GM12878 (cell line): ENCODE results near the gene LIMS2. TPM values are rescaled to one million over a fixed set of nuclear protein-coding genes. Genes with fewer than 3 reads are reported as not detected.

ENCODE experiments used
- ATAC-seq: fragments of 200-7000 bp; cut with Tn5 transposase; 3 replicates; pipeline ENCODE4 v1.9.1; 2020; ENCODE audit warnings: mild to moderate bottlenecking, moderate library complexity
- BruUV-seq: library from RNA; stranded (reverse); fragments of 400-500 nt; replicated peaks from 2 replicates; lab custom pipeline; 2021; lab: Mats Ljungman, UMichigan
- CTCF ChIA-PET: fragments of 300-600 bp; sonication (Branson Sonifier 250); formaldehyde crosslinking; extraction: SDS; loops from one replicate; lab custom pipeline; 2021; ENCODE audit warnings: inconsistent platforms; lab: Yijun Ruan, JAX
- POLR2A ChIA-PET: fragments of 350-600 bp; formaldehyde crosslinking; extraction: SDS; loops from one replicate; lab custom pipeline; 2021; ENCODE audit warnings: inconsistent platforms; lab: Charles Lee
- RAD21 ChIA-PET: fragments of 300-600 bp; sonication (Branson Sonifier 250); formaldehyde crosslinking; loops from one replicate; lab custom pipeline; 2023; ENCODE audit warnings: antibody characterized with exemption; ENCODE audit not compliant: unreplicated experiment; lab: Charles Lee
- SMC1A ChIA-PET: fragments of 300-600 bp; sonication (Branson Sonifier 250); formaldehyde crosslinking; loops from one replicate; lab custom pipeline; 2023; ENCODE audit not compliant: unreplicated experiment, uncharacterized antibody; lab: Charles Lee
- DNase-seq: peaks from one replicate; pipeline ENCODE4 v3.0.0-alpha.2; 2011; ENCODE audit warnings: low read depth, low spot score
- FAIRE-seq: peaks from 3 replicates; lab custom pipeline; 2011; peaks lifted over from hg19 to GRCh38; lab: Jason Lieb, UNC
- H2AFZ ChIP-seq: 2 replicates; pipeline ENCODE4 v1.6.0; 2011; ENCODE audit warnings: low read depth, low read length, control low read depth; ENCODE audit not compliant: control insufficient read depth
- H3K27ac ChIP-seq: 2 replicates; pipeline ENCODE4 v1.5.1; 2011; ENCODE audit warnings: control low read depth; ENCODE audit not compliant: control insufficient read depth, insufficient read depth
- H3K27me3 ChIP-seq, 2 experiments: replicated peaks in 1 of 2; 2 replicates each; pipeline versions ENCODE4 v1.6.0 to v1.6.1; 2011; ENCODE audit warnings: low read length in 1 of 2; ENCODE audit not compliant: control insufficient read depth in 2 of 2, insufficient read depth in 2 of 2
- H3K36me3 ChIP-seq, 2 experiments: 2 replicates each; pipeline ENCODE4 v1.5.1; 2011; ENCODE audit warnings: low read length in 1 of 2; ENCODE audit not compliant: control insufficient read depth in 2 of 2, insufficient read depth in 2 of 2
- H3K4me1 ChIP-seq: 2 replicates; pipeline ENCODE4 v1.6.1; 2011; ENCODE audit warnings: mild to moderate bottlenecking, low read length, moderate library complexity, mixed read lengths; ENCODE audit not compliant: control insufficient read depth, insufficient read depth
- H3K4me2 ChIP-seq: 2 replicates; pipeline ENCODE4 v1.6.0; 2011; ENCODE audit warnings: control low read depth; ENCODE audit not compliant: control insufficient read depth, insufficient read depth
- H3K4me3 ChIP-seq: fragments of 200-600 bp; sonication (generic); 2 replicates; pipeline ENCODE4 v1.5.1; 2016
- H3K79me2 ChIP-seq: 2 replicates; pipeline ENCODE4 v1.6.0; 2011; ENCODE audit warnings: low read length; ENCODE audit not compliant: control insufficient read depth, insufficient read depth
- H3K9ac ChIP-seq: 2 replicates; pipeline ENCODE4 v1.8.0; 2011; ENCODE audit warnings: low read length, control low read depth, mixed read lengths; ENCODE audit not compliant: control insufficient read depth, insufficient read depth
- H3K9me3 ChIP-seq: replicated peaks from 3 replicates; pipeline ENCODE4 v1.5.1; 2011; ENCODE audit warnings: mild to moderate bottlenecking, low read length; ENCODE audit not compliant: control insufficient read depth, insufficient read depth
- H4K20me1 ChIP-seq: 2 replicates; pipeline ENCODE4 v1.6.0; 2011; ENCODE audit not compliant: control insufficient read depth, insufficient read depth
- CREM ChIP-seq: IDR thresholded peaks from 2 replicates; pipeline ENCODE4 v1.6.1; 2014; ENCODE audit warnings: antibody characterized with exemption, low read depth
- IRF4 ChIP-seq: IDR thresholded peaks from 2 replicates; pipeline ENCODE4 v1.6.1; 2011; ENCODE audit warnings: low read depth, low read length
- MXI1 ChIP-seq: fragments of 150-350 bp; IDR thresholded peaks from 2 replicates; pipeline ENCODE4 v1.6.1; 2011; ENCODE audit warnings: low read depth, mild to moderate bottlenecking, inconsistent platforms, low read length, improper control_type of control experiment
- NFXL1 ChIP-seq: fragments of 450-650 bp; IDR thresholded peaks from 2 replicates; pipeline ENCODE4 v1.6.1; 2017; ENCODE audit warnings: antibody characterized with exemption, mild to moderate bottlenecking, borderline replicate concordance
- RAD21 ChIP-seq: IDR thresholded peaks from 2 replicates; pipeline ENCODE4 v1.6.1; 2011; ENCODE audit warnings: mild to moderate bottlenecking, low read depth, low read length, moderate library complexity; ENCODE audit not compliant: insufficient read depth
- SMC3 ChIP-seq: IDR thresholded peaks from 2 replicates; pipeline ENCODE4 v1.6.1; 2011; ENCODE audit warnings: low read length, improper control_type of control experiment, borderline replicate concordance
- SREBF2 ChIP-seq: IDR thresholded peaks from 2 replicates; pipeline ENCODE4 v1.6.1; 2012; ENCODE audit warnings: mild to moderate bottlenecking, low read length
- SUZ12 ChIP-seq: fragments of 200-600 bp; sonication (generic); IDR thresholded peaks from one replicate; pipeline ENCODE4 v1.6.1; 2018; ENCODE audit warnings: antibody characterized with exemption, mild to moderate bottlenecking; ENCODE audit not compliant: unreplicated experiment
- TCF12 ChIP-seq: IDR thresholded peaks from 2 replicates; pipeline ENCODE4 v1.6.1; 2011; ENCODE audit warnings: low read depth, mild to moderate bottlenecking, low read length
- TCF3 ChIP-seq: IDR thresholded peaks from 2 replicates; pipeline ENCODE4 v1.6.1; 2012; ENCODE audit warnings: low read depth, mild to moderate bottlenecking, low read length, borderline replicate concordance; ENCODE audit not compliant: insufficient read depth
- YY1 ChIP-seq: IDR thresholded peaks from 2 replicates; pipeline ENCODE4 v1.6.1; 2011; ENCODE audit warnings: low read depth, mild to moderate bottlenecking, low read length
- WGBS: methylation state at CpG from one replicate; pipeline ENCODE4 v1.1.6; 2016; ENCODE audit warnings: low lambda C conversion rate; ENCODE audit not compliant: insufficient replicate concordance, insufficient coverage; ENCODE audit errors: missing lambda C conversion rate; 5-methylcytosine and 5-hydroxymethylcytosine counted together
- in situ Hi-C: fragments of 300-500 bp; cut with MboI; formaldehyde crosslinking; loops from 9 replicates; pipeline ENCODE4 v1.14.3; 2018; ENCODE audit warnings: mixed read lengths
- intact Hi-C: fragments of 100-400 bp; cut with micrococcal nuclease; formaldehyde crosslinking; loops from one replicate; pipeline ENCODE4 v1.14.2; 2022; ENCODE audit not compliant: unreplicated experiment
- polyA plus RNA-seq, 11 experiments: library from polyadenylated mRNA; depleted of rRNA in 4 of 11; unstranded in 6 of 11; stranded (reverse) in 5 of 11; fragments of >200 nt; fragmentation: Nextera tagmentation in 4 of 11; fragmentation: Illumina TruSeq in 1 of 11; extraction: Ambion mirVana in 4 of 11; extraction: Trizol in 1 of 11; gene quantifications; 1 replicate in 1 of 11; 2 replicates in 10 of 11; pipeline versions ENCODE4 v1.2.1 to v1.2.3, GENCODE V29; 2011 to 2016; ENCODE audit warnings: inconsistent platforms in 2 of 11, missing spikeins in 2 of 11, low read depth in 1 of 11
- total RNA-seq, 4 experiments: library from RNA; depleted of rRNA in 3 of 4; stranded (reverse); fragments of >200 nt in 3 of 4; fragmentation: Illumina TruSeq in 1 of 4; extraction: Trizol in 1 of 4; gene quantifications; 2 replicates each; pipeline versions ENCODE4 v1.2.1 to v1.2.3, GENCODE V29; 2013 to 2021
- TF ChIP-seq, protein P1 (sequence below): fragments of 450-650 bp; IDR thresholded peaks from 2 replicates; pipeline ENCODE4 v1.6.1; 2017; ENCODE audit warnings: mild to moderate bottlenecking
- TF ChIP-seq, protein P2 (sequence below), 3 experiments: IDR thresholded peaks in 2 of 3; conservative IDR thresholded peaks in 1 of 3; 2 replicates each; pipeline ENCODE4 v1.5.1; 2011; ENCODE audit warnings: low read depth in 3 of 3, low read length in 3 of 3, mild to moderate bottlenecking in 3 of 3, control low read depth in 2 of 3, moderate library complexity in 2 of 3, inconsistent platforms in 1 of 3, mixed read lengths in 1 of 3; ENCODE audit not compliant: control insufficient read depth in 2 of 3, insufficient read depth in 1 of 3; ENCODE audit errors: extremely low read depth in 1 of 3
- TF ChIP-seq, protein P3 (sequence below): fragments of 450-650 bp; formaldehyde crosslinking; IDR thresholded peaks from 2 replicates; pipeline ENCODE4 v1.5.0; 2022; ENCODE audit warnings: mild to moderate bottlenecking, missing genetic modification characterization
- TF ChIP-seq, protein P4 (sequence below): fragments of 450-650 bp; IDR thresholded peaks from 2 replicates; pipeline ENCODE4 v1.6.1; 2016; ENCODE audit warnings: mild to moderate bottlenecking

The LIMS2 gene
- total and polyA plus RNA-seq, 10 of the 15 experiments (the other 5 are each of a cell fraction or from before 2014, with no cell fraction given) = 0.06 to 0.81 (median 0.16) TPM; not detected in 2

DNA sequence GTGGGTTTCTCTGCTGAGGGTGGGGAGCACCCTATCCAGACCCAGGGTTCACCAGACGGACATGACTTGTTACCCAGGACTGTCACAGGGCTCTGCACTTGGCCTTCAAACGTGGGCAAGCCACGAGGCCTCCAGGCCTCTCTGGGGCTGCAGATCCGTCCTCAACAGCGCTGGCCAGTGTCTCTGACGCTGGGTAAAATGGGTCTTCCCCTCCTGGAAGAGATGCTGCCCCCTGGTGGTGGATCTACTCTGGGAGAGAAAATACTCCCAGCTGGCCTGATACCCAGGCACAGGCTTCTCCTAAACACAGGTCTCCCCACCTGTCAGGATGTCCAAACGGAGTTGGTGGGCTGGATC, 25.7 kb downstream of the LIMS2 start:
- Histone ChIP-seq H3K36me3 (no peaks in the 10 kb centered on the region), H4K20me1 (no peaks in the 10 kb centered on the region), H3K27me3 (no peaks in the 10 kb centered on the region), H2AFZ (no peak overlapping the region), H3K4me3 (no peak overlapping the region), H3K79me2 (no peaks in the 10 kb centered on the region), H3K9ac (no peak overlapping the region), H3K27ac (no peak overlapping the region), H3K9me3 (no peaks in the 10 kb centered on the region), H3K4me1 (no peaks in the 10 kb centered on the region), H3K4me2 (no peak overlapping the region)
- SMC1A ChIA-PET = interaction anchor here (0.6 to 4.6 kb wide), 4 partner anchors 36 to 172 kb away, joined by 3 to 26 read pairs (median 4); no protein-coding TSS in a partner anchor
- in situ Hi-C loops (loop anchor here (5.0 kb wide), 1 partner anchor 452 kb away; no protein-coding TSS in a partner anchor), intact Hi-C loops (loop anchor here (1.0 to 5.0 kb wide), 3 partner anchors 58 to 452 kb away; partner anchors contain the start of gene IWS1)
- FAIRE-seq = peak; percentile 62
- RAD21 ChIA-PET = interaction anchor here (0.7 to 2.3 kb wide), 3 partner anchors 57 to 82 kb away, joined by 3 to 23 read pairs (median 3); no protein-coding TSS in a partner anchor
- POLR2A ChIA-PET = interaction anchor here (0.6 kb wide), 1 partner anchor 151 kb away, joined by 3 read pairs; no protein-coding TSS in a partner anchor
- ATAC-seq = peak; percentile 93
- no TSS peak for BruUV-seq
- DNase-seq = peak; percentile 7
- 5% methylated on average over 7 of the region's 7 CpGs for WGBS
- CTCF ChIA-PET = interaction anchor here (0.8 to 8.3 kb wide), 10 partner anchors 9 to 172 kb away, joined by 3 to 90 read pairs (median 4); partner anchors contain the start of gene WDR33
- TF ChIP-seq, protein P1, sequence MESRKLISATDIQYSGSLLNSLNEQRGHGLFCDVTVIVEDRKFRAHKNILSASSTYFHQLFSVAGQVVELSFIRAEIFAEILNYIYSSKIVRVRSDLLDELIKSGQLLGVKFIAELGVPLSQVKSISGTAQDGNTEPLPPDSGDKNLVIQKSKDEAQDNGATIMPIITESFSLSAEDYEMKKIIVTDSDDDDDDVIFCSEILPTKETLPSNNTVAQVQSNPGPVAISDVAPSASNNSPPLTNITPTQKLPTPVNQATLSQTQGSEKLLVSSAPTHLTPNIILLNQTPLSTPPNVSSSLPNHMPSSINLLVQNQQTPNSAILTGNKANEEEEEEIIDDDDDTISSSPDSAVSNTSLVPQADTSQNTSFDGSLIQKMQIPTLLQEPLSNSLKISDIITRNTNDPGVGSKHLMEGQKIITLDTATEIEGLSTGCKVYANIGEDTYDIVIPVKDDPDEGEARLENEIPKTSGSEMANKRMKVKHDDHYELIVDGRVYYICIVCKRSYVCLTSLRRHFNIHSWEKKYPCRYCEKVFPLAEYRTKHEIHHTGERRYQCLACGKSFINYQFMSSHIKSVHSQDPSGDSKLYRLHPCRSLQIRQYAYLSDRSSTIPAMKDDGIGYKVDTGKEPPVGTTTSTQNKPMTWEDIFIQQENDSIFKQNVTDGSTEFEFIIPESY = no peak
- TF ChIP-seq SMC3 (peak; percentile 77), YY1 (peak; percentile 77), IRF4 (0 out of 2 replicates have a peak, but pooled peaks have one; percentile 13), CREM (0 out of 2 replicates have a peak, but pooled peaks have one; percentile 26), TCF12 (0 out of 2 replicates have a peak, but pooled peaks have one; percentile 7), TCF3 (no peak), RAD21 (peak; percentile 79), MXI1 (no peak), SREBF2 (no peak), SUZ12 (no peak), NFXL1 (no peak)
- TF ChIP-seq, protein P2, sequence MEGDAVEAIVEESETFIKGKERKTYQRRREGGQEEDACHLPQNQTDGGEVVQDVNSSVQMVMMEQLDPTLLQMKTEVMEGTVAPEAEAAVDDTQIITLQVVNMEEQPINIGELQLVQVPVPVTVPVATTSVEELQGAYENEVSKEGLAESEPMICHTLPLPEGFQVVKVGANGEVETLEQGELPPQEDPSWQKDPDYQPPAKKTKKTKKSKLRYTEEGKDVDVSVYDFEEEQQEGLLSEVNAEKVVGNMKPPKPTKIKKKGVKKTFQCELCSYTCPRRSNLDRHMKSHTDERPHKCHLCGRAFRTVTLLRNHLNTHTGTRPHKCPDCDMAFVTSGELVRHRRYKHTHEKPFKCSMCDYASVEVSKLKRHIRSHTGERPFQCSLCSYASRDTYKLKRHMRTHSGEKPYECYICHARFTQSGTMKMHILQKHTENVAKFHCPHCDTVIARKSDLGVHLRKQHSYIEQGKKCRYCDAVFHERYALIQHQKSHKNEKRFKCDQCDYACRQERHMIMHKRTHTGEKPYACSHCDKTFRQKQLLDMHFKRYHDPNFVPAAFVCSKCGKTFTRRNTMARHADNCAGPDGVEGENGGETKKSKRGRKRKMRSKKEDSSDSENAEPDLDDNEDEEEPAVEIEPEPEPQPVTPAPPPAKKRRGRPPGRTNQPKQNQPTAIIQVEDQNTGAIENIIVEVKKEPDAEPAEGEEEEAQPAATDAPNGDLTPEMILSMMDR (IDR thresholded peaks at IDR 0.05 in 2 of 3, conservative IDR thresholded peaks at IDR 0.05 in 1 of 3; ENCODE audit: control insufficient read depth in 2 of 3, extremely low read depth in 1 of 3, insufficient read depth in 1 of 3, low read depth in 3 of 3, low read length in 3 of 3) = peak; percentile 78 to 82 (median 80)
- TF ChIP-seq, protein P3, sequence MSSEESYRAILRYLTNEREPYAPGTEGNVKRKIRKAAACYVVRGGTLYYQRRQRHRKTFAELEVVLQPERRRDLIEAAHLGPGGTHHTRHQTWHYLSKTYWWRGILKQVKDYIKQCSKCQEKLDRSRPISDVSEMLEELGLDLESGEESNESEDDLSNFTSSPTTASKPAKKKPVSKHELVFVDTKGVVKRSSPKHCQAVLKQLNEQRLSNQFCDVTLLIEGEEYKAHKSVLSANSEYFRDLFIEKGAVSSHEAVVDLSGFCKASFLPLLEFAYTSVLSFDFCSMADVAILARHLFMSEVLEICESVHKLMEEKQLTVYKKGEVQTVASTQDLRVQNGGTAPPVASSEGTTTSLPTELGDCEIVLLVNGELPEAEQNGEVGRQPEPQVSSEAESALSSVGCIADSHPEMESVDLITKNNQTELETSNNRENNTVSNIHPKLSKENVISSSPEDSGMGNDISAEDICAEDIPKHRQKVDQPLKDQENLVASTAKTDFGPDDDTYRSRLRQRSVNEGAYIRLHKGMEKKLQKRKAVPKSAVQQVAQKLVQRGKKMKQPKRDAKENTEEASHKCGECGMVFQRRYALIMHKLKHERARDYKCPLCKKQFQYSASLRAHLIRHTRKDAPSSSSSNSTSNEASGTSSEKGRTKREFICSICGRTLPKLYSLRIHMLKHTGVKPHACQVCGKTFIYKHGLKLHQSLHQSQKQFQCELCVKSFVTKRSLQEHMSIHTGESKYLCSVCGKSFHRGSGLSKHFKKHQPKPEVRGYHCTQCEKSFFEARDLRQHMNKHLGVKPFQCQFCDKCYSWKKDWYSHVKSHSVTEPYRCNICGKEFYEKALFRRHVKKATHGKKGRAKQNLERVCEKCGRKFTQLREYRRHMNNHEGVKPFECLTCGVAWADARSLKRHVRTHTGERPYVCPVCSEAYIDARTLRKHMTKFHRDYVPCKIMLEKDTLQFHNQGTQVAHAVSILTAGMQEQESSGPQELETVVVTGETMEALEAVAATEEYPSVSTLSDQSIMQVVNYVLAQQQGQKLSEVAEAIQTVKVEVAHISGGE (CRISPR knock-in tag) = no peak
- TF ChIP-seq, protein P4, sequence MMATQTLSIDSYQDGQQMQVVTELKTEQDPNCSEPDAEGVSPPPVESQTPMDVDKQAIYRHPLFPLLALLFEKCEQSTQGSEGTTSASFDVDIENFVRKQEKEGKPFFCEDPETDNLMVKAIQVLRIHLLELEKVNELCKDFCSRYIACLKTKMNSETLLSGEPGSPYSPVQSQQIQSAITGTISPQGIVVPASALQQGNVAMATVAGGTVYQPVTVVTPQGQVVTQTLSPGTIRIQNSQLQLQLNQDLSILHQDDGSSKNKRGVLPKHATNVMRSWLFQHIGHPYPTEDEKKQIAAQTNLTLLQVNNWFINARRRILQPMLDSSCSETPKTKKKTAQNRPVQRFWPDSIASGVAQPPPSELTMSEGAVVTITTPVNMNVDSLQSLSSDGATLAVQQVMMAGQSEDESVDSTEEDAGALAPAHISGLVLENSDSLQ = no peak
